CD14-positive monocyte (primary cell): ENCODE measurements around the gene ZBTB49. TPM values are rescaled to one million over a fixed set of nuclear protein-coding genes. Genes with fewer than 3 reads are reported as not detected.

ENCODE experiments used
- DNase-seq, 3 donors: peaks; one replicate each; pipeline ENCODE4 v3.0.0-alpha.2; 2011 to 2022
- H2AFZ ChIP-seq: 2 replicates; pipeline ENCODE4 v1.6.0; 2012; ENCODE audit warnings: mild to moderate bottlenecking, low read depth, low read length, inconsistent platforms; ENCODE audit not compliant: insufficient read depth, poor library complexity, severe bottlenecking
- H3K27ac ChIP-seq, 2 donors: 1 replicate in 1 of 2; 2 replicates in 1 of 2; pipeline ENCODE4 v1.5.1; 2012 to 2013; ENCODE audit warnings: low read length in 2 of 2, control low read depth in 1 of 2, inconsistent platforms in 1 of 2, low read depth in 1 of 2, mild to moderate bottlenecking in 1 of 2
- H3K27me3 ChIP-seq, 2 donors: one replicate each; pipeline versions ENCODE4 v1.6.0 to v1.6.1; 2011 to 2013; ENCODE audit warnings: low read length in 2 of 2; ENCODE audit not compliant: control insufficient read depth in 2 of 2, insufficient read depth in 2 of 2
- H3K36me3 ChIP-seq, 2 donors: replicated peaks in 1 of 2; 1 replicate in 1 of 2; 2 replicates in 1 of 2; pipeline versions ENCODE4 v1.5.1 to v1.6.1; 2012 to 2013; ENCODE audit warnings: low read length in 2 of 2, control low read depth in 1 of 2, inconsistent platforms in 1 of 2, mild to moderate bottlenecking in 1 of 2; ENCODE audit not compliant: insufficient read depth in 2 of 2, control insufficient read depth in 1 of 2
- H3K4me1 ChIP-seq, 2 donors: 1 replicate in 1 of 2; 2 replicates in 1 of 2; pipeline versions ENCODE4 v1.5.1 to v1.6.1; 2012 to 2013; ENCODE audit warnings: low read length in 2 of 2, control low read depth in 1 of 2, inconsistent platforms in 1 of 2, mild to moderate bottlenecking in 1 of 2, moderate library complexity in 1 of 2; ENCODE audit not compliant: insufficient read depth in 2 of 2, control insufficient read depth in 1 of 2
- H3K4me2 ChIP-seq: replicated peaks from 2 replicates; pipeline ENCODE3; 2012; ENCODE audit warnings: low read length, moderate library complexity, mild to moderate bottlenecking; ENCODE audit not compliant: poor library complexity, severe bottlenecking; ENCODE audit errors: extremely low read depth
- H3K4me3 ChIP-seq, 3 experiments: fragments of 200-600 bp in 1 of 3; sonication (generic) in 1 of 3; replicated peaks in 1 of 3; 1 replicate in 2 of 3; 2 replicates in 1 of 3; pipeline ENCODE4 v1.5.1; 2011 to 2013; ENCODE audit warnings: low read length in 3 of 3, mild to moderate bottlenecking in 3 of 3, control low read depth in 2 of 3, low read depth in 2 of 3, inconsistent platforms in 1 of 3, moderate library complexity in 1 of 3
- H3K79me2 ChIP-seq: 2 replicates; pipeline ENCODE4 v1.6.0; 2012; ENCODE audit warnings: mild to moderate bottlenecking, control low read depth, inconsistent platforms, low read length, moderate library complexity; ENCODE audit not compliant: insufficient read depth
- H3K9ac ChIP-seq: 2 replicates; pipeline ENCODE4 v1.6.0; 2017; ENCODE audit warnings: low read length, mild to moderate bottlenecking; ENCODE audit not compliant: insufficient read depth, poor library complexity, severe bottlenecking
- H3K9me3 ChIP-seq, 2 donors: replicated peaks in 1 of 2; 1 replicate in 1 of 2; 2 replicates in 1 of 2; pipeline versions ENCODE4 v1.5.1 to v1.6.1; 2012 to 2013; ENCODE audit warnings: low read length in 2 of 2, control low read depth in 1 of 2; ENCODE audit not compliant: control insufficient read depth in 1 of 2, insufficient read depth in 1 of 2
- H4K20me1 ChIP-seq: 2 replicates; pipeline ENCODE4 v1.6.0; 2012; ENCODE audit warnings: mild to moderate bottlenecking, low read length, control low read depth, moderate library complexity; ENCODE audit not compliant: insufficient read depth
- H3K27ac Mint-ChIP-seq, 7 donors: one replicate each; pipeline ENCODE4 v1.8.0; 2020; ENCODE audit warnings: mild to moderate bottlenecking in 7 of 7, mixed read lengths in 7 of 7, moderate library complexity in 6 of 7, inconsistent platforms in 2 of 7
- H3K27me3 Mint-ChIP-seq, 3 donors: one replicate each; pipeline ENCODE4 v1.8.0; 2021 to 2022; ENCODE audit warnings: low read depth in 3 of 3, mild to moderate bottlenecking in 3 of 3, mixed read lengths in 3 of 3, moderate library complexity in 3 of 3, inconsistent platforms in 1 of 3
- H3K36me3 Mint-ChIP-seq, 2 donors: one replicate each; pipeline ENCODE4 v1.8.0; 2020; ENCODE audit warnings: mixed read lengths in 2 of 2, inconsistent platforms in 1 of 2, mild to moderate bottlenecking in 1 of 2
- H3K4me1 Mint-ChIP-seq: one replicate; pipeline ENCODE4 v1.8.0; 2020; ENCODE audit warnings: mild to moderate bottlenecking, mixed read lengths
- H3K4me3 Mint-ChIP-seq, 2 donors: one replicate each; pipeline ENCODE4 v1.8.0; 2020; ENCODE audit warnings: mild to moderate bottlenecking in 2 of 2, mixed read lengths in 2 of 2, moderate library complexity in 1 of 2
- H3K9me3 Mint-ChIP-seq, 7 donors: one replicate each; pipeline ENCODE4 v1.8.0; 2020 to 2022; ENCODE audit warnings: mixed read lengths in 7 of 7, mild to moderate bottlenecking in 6 of 7, moderate library complexity in 6 of 7, inconsistent platforms in 2 of 7
- WGBS: methylation state at CpG from one replicate; pipeline ENCODE4 v1.1.5; 2013; ENCODE audit warnings: missing lambda C conversion rate; ENCODE audit not compliant: insufficient coverage; 5-methylcytosine and 5-hydroxymethylcytosine counted together
- intact Hi-C, 2 donors: fragments of 100-400 bp; cut with micrococcal nuclease; formaldehyde crosslinking; loops; one replicate each; pipeline versions ENCODE4 v1.15.0 to v1.15.1; 2023
- polyA plus RNA-seq, 3 donors: library from polyadenylated mRNA; depleted of rRNA in 1 of 3; unstranded in 2 of 3; stranded (reverse) in 1 of 3; fragments of 300-500 nt in 2 of 3; fragments of >200 nt in 1 of 3; fragmentation: Illumina TruSeq in 2 of 3; gene quantifications; 1 replicate in 2 of 3; 2 replicates in 1 of 3; pipeline ENCODE4 v1.2.3, GENCODE V29; 2012 to 2021
- TF ChIP-seq, protein P1 (sequence below): fragments of 200-600 bp; IDR thresholded peaks from one replicate; pipeline ENCODE4 v1.8.0; 2022; ENCODE audit warnings: antibody characterized with exemption, mild to moderate bottlenecking

ZBTB49 gene
- polyA plus RNA-seq, 3 donors, result 1.4 to 3.8 (median 1.7) TPM

DNA sequence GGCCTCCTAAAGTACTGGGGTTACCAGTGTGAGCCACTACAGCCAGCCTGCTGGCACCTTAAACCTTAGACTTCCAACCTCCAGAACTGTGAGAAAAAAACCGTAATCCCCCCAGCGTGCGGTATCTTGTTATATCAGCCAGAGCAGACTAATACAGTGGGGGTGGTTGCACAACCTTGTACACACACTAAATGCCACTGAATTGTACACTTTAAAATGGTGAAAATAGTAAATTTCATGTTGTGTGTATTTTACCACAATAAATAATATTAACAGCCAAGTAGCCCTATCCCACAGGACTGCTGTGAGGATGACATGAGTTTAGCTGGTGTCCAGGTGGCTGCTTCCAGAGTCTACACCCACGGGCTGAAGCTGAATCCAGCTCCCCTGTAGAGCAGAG lies 38.8 kb downstream of the ZBTB49 start:
- no peaks in the 10 kb centered on the region for H3K4me1 Mint-ChIP-seq
- intact Hi-C loops, result no loop called here
- no peak overlapping the region for H3K4me3 ChIP-seq
- peaks cover 0 to 9% (median 3%) of the 10 kb centered on the region in 3 donors for H3K27me3 Mint-ChIP-seq
- H2AFZ ChIP-seq, result no peak overlapping the region
- no peak overlapping the region for H3K27ac ChIP-seq
- WGBS, result 100% methylated on average over 1 of the region's 4 CpGs
- no peak for DNase-seq
- no peaks in the 10 kb centered on the region for H3K36me3 Mint-ChIP-seq
- H3K36me3 ChIP-seq, result no peaks in the 10 kb centered on the region
- TF ChIP-seq, protein P1, sequence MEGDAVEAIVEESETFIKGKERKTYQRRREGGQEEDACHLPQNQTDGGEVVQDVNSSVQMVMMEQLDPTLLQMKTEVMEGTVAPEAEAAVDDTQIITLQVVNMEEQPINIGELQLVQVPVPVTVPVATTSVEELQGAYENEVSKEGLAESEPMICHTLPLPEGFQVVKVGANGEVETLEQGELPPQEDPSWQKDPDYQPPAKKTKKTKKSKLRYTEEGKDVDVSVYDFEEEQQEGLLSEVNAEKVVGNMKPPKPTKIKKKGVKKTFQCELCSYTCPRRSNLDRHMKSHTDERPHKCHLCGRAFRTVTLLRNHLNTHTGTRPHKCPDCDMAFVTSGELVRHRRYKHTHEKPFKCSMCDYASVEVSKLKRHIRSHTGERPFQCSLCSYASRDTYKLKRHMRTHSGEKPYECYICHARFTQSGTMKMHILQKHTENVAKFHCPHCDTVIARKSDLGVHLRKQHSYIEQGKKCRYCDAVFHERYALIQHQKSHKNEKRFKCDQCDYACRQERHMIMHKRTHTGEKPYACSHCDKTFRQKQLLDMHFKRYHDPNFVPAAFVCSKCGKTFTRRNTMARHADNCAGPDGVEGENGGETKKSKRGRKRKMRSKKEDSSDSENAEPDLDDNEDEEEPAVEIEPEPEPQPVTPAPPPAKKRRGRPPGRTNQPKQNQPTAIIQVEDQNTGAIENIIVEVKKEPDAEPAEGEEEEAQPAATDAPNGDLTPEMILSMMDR, result no peak
- H3K4me3 Mint-ChIP-seq, result no peak overlapping the region
- no peaks in the 10 kb centered on the region for H3K79me2 ChIP-seq
- H3K9me3 ChIP-seq, result no peaks in the 10 kb centered on the region
- H3K27ac Mint-ChIP-seq, result no peak overlapping the region
- H4K20me1 ChIP-seq, result no peaks in the 10 kb centered on the region
- no peak overlapping the region for H3K9ac ChIP-seq
- H3K4me2 ChIP-seq, result no peak overlapping the region
- no peaks in the 10 kb centered on the region for H3K27me3 ChIP-seq
- H3K4me1 ChIP-seq, result no peaks in the 10 kb centered on the region
- H3K9me3 Mint-ChIP-seq, result peaks cover 0 to 6% (median 3%) of the 10 kb centered on the region in 7 donors

DNA sequence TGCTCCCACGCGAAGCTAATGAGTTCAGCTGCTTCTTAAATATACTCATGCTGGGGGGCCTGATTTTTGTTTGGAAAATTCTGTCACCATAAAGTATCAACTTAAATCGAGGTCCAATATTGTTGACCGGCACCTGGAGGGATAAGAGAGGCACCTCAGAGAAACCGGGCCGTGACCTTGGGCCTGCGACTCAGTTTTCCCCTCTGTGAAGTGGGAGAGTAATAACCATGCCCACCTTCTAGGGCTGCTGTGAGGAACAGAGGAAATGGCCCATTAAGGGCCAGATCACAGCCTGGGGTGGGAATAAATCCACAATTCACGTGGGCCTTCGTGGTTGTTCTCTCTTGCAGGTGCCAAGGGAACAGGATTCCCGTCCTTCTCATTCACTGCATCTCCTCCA lies 39.4 kb downstream of the ZBTB49 start:
- H3K4me2 ChIP-seq, result no peak overlapping the region
- intact Hi-C loops, result no loop called here
- peaks cover 2 to 8% (median 7%) of the 10 kb centered on the region in 3 donors for H3K27me3 Mint-ChIP-seq
- no peak overlapping the region for H3K27ac Mint-ChIP-seq
- TF ChIP-seq, protein P1, result no peak
- no peak overlapping the region for H2AFZ ChIP-seq
- no peaks in the 10 kb centered on the region for H3K36me3 ChIP-seq
- 90% methylated on average over 2 of the region's 10 CpGs for WGBS
- DNase-seq, result no peak
- no peak overlapping the region for H3K27ac ChIP-seq
- no peak overlapping the region for H3K4me3 ChIP-seq
- no peaks in the 10 kb centered on the region for H3K79me2 ChIP-seq
- no peaks in the 10 kb centered on the region for H4K20me1 ChIP-seq
- no peaks in the 10 kb centered on the region for H3K9me3 ChIP-seq
- peaks cover 0 to 6% (median 3%) of the 10 kb centered on the region in 7 donors for H3K9me3 Mint-ChIP-seq
- H3K27me3 ChIP-seq, result no peaks in the 10 kb centered on the region
- H3K4me1 ChIP-seq, result no peaks in the 10 kb centered on the region
- no peak overlapping the region for H3K9ac ChIP-seq
- no peaks in the 10 kb centered on the region for H3K4me1 Mint-ChIP-seq
- no peaks in the 10 kb centered on the region for H3K36me3 Mint-ChIP-seq
- no peak overlapping the region for H3K4me3 Mint-ChIP-seq
